Measurements from ENCODE around the gene CEP170. TPM values are rescaled to one million over a fixed set of nuclear protein-coding genes. Genes with fewer than 3 reads are reported as not detected.

Gene CEP170
- total and polyA plus RNA-seq, 2 donors: 40.8 to 48.6 TPM

GRCh38 chr1:243271996-243272395, 16.9 kb upstream of the CEP170 start:
- no peaks in the 10 kb centered on the region for H3K27me3 ChIP-seq (ENCODE audit: control insufficient read depth in 2 of 2, insufficient read depth in 1 of 2, low read length in 1 of 2)
- no peaks in the 10 kb centered on the region for H3K9me3 ChIP-seq (ENCODE audit: control insufficient read depth in 2 of 2, insufficient read depth in 1 of 2, low read length in 1 of 2)
- no peak for DNase-seq (ENCODE audit: low read depth in 6 of 9, low spot score in 9 of 9)
- no peak overlapping the region for H3K27ac ChIP-seq (ENCODE audit: low read depth in 1 of 2, low read length in 1 of 2)
- H3K4me3 ChIP-seq (ENCODE audit: low read length in 2 of 2): no peak overlapping the region
- H3K36me3 ChIP-seq (ENCODE audit: control insufficient read depth in 2 of 2, insufficient read depth in 2 of 2, low read length in 1 of 2): peaks cover 8 to 34% of the 10 kb centered on the region in 2 donors
- 99% methylated on average over 1 of the region's 1 CpG for WGBS
- no peaks in the 10 kb centered on the region for H3K4me1 ChIP-seq (ENCODE audit: control insufficient read depth in 2 of 2, insufficient read depth in 2 of 2, low read length in 2 of 2)

- H3K4me3 ChIP-seq (ENCODE audit: low read length in 2 of 2): no peak overlapping the region
- H3K36me3 ChIP-seq (ENCODE audit: control insufficient read depth in 2 of 2, insufficient read depth in 2 of 2, low read length in 1 of 2): peaks cover 8 to 29% of the 10 kb centered on the region in 2 donors
- DNase-seq (ENCODE audit: low read depth in 6 of 9, low spot score in 9 of 9): no peak
- no peaks in the 10 kb centered on the region for H3K9me3 ChIP-seq (ENCODE audit: control insufficient read depth in 2 of 2, insufficient read depth in 1 of 2, low read length in 1 of 2)
- H3K4me1 ChIP-seq (ENCODE audit: control insufficient read depth in 2 of 2, insufficient read depth in 2 of 2, low read length in 2 of 2): no peaks in the 10 kb centered on the region
- WGBS: 98% methylated on average over 6 of the region's 6 CpGs
- H3K27me3 ChIP-seq (ENCODE audit: control insufficient read depth in 2 of 2, insufficient read depth in 1 of 2, low read length in 1 of 2): no peaks in the 10 kb centered on the region
- H3K27ac ChIP-seq (ENCODE audit: low read depth in 1 of 2, low read length in 1 of 2): no peak overlapping the region
Measured at GRCh38 chr1:243270097-243270864, 15.2 kb upstream of the CEP170 start.

DNA sequence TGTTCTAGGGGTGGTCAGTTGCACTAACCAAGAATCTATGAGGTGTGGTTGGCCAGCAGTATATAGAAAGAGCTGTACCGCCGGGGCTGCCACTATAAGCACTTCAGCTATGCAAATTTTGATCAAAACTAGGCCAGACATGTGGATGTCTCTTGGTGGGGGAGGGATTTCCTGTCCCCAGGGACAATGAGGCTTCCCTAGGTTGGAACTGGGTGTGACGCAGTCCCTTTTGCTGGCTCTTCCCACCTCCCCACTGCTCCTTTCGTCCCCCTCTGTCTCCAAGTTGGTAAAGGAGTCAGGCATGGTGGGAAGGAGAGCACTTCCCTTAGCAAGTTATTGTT, 14.3 kb upstream of the CEP170 start:
- no peaks in the 10 kb centered on the region for H3K9me3 ChIP-seq (ENCODE audit: control insufficient read depth in 2 of 2, insufficient read depth in 1 of 2, low read length in 1 of 2)
- no peak for DNase-seq (ENCODE audit: low read depth in 6 of 9, low spot score in 9 of 9)
- H3K4me3 ChIP-seq (ENCODE audit: low read length in 2 of 2): no peak overlapping the region
- H3K36me3 ChIP-seq (ENCODE audit: control insufficient read depth in 2 of 2, insufficient read depth in 2 of 2, low read length in 1 of 2): peaks cover 3 to 23% of the 10 kb centered on the region in 2 donors
- WGBS: 95% methylated on average over 4 of the region's 4 CpGs
- H3K27ac ChIP-seq (ENCODE audit: low read depth in 1 of 2, low read length in 1 of 2): no peak overlapping the region
- no peaks in the 10 kb centered on the region for H3K27me3 ChIP-seq (ENCODE audit: control insufficient read depth in 2 of 2, insufficient read depth in 1 of 2, low read length in 1 of 2)
- no peaks in the 10 kb centered on the region for H3K4me1 ChIP-seq (ENCODE audit: control insufficient read depth in 2 of 2, insufficient read depth in 2 of 2, low read length in 2 of 2)

DNA sequence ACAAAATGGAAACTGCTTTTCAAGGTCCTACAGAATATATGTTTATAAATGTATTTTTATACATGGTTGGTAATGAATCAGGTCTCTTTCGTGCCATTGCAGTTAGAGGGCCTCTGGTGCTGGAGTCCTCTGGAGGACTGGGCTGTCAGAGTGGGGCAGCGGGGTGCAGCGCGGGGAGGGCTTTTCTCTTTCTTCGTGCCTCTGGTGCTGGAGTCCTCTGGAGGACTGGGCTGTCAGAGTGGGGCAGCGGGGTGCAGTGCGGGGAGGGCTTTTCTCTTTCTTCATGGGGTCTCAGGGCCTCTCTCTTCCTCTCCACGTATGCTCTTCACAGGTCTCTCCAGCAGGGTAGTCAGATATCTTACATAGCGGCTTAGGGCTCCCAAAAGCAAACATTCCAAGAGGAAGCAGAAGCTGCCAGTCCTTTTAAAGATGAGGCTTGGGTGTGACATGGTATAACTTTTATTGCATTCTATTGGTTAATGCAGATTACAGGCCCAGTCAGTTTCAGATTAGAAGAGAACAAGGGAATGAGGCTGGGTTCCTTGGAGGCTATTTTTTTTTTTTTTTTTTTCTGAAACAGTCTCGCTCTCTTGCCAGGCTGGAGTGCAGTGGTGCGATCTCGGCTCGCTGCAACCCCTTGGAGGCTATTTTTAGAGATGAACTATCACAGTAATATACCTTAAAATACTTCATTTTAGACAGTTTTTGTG, 13.8 kb upstream of the CEP170 start:
- Histone ChIP-seq H3K27ac (ENCODE audit: low read depth in 1 of 2, low read length in 1 of 2) (no peak overlapping the region), H3K27me3 (ENCODE audit: control insufficient read depth in 2 of 2, insufficient read depth in 1 of 2, low read length in 1 of 2) (no peaks in the 10 kb centered on the region), H3K4me3 (ENCODE audit: low read length in 2 of 2) (no peak overlapping the region), H3K4me1 (ENCODE audit: control insufficient read depth in 2 of 2, insufficient read depth in 2 of 2, low read length in 2 of 2) (no peaks in the 10 kb centered on the region), H3K36me3 (ENCODE audit: control insufficient read depth in 2 of 2, insufficient read depth in 2 of 2, low read length in 1 of 2) (peaks cover 3 to 18% of the 10 kb centered on the region in 2 donors), H3K9me3 (ENCODE audit: control insufficient read depth in 2 of 2, insufficient read depth in 1 of 2, low read length in 1 of 2) (no peaks in the 10 kb centered on the region)
- DNase-seq (ENCODE audit: low read depth in 6 of 9, low spot score in 9 of 9): no peak
- 95% methylated on average over 13 of the region's 13 CpGs for WGBS

GRCh38 chr1:243267914-243268653, 13.0 kb upstream of the CEP170 start:
- Histone ChIP-seq H3K4me1 (ENCODE audit: control insufficient read depth in 2 of 2, insufficient read depth in 2 of 2, low read length in 2 of 2) (no peaks in the 10 kb centered on the region), H3K27ac (ENCODE audit: low read depth in 1 of 2, low read length in 1 of 2) (peak overlapping the region in 1 of 2 donors; percentile 32), H3K4me3 (ENCODE audit: low read length in 2 of 2) (no peak overlapping the region), H3K36me3 (ENCODE audit: control insufficient read depth in 2 of 2, insufficient read depth in 2 of 2, low read length in 1 of 2) (peaks cover 3 to 13% of the 10 kb centered on the region in 2 donors), H3K9me3 (ENCODE audit: control insufficient read depth in 2 of 2, insufficient read depth in 1 of 2, low read length in 1 of 2) (no peaks in the 10 kb centered on the region), H3K27me3 (ENCODE audit: control insufficient read depth in 2 of 2, insufficient read depth in 1 of 2, low read length in 1 of 2) (no peaks in the 10 kb centered on the region)
- no peak for DNase-seq (ENCODE audit: low read depth in 6 of 9, low spot score in 9 of 9)
- WGBS: 50% methylated on average over 12 of the region's 12 CpGs

DNA sequence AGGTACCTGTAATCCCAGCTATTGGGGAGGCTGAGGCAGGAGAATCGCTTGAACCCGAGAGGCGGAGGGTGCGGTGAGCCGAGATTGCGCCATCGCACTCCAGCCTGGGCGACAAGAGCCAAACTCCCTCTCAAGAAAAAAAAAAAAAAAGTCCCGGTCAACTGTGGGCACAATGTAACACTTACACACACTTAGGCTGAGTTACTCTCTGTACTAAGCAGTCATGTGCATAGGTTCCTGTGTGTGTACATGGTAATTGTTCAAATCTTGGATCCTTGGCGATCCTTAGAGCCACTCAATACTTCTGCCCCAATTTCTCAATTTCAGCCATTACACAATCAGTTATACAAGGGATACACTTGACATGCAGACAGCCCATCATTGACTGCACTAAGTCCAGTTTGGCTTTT, 12.4 kb upstream of the CEP170 start:
- Histone ChIP-seq H3K27me3 (ENCODE audit: control insufficient read depth in 2 of 2, insufficient read depth in 1 of 2, low read length in 1 of 2) (no peaks in the 10 kb centered on the region), H3K4me1 (ENCODE audit: control insufficient read depth in 2 of 2, insufficient read depth in 2 of 2, low read length in 2 of 2) (no peaks in the 10 kb centered on the region), H3K9me3 (ENCODE audit: control insufficient read depth in 2 of 2, insufficient read depth in 1 of 2, low read length in 1 of 2) (no peaks in the 10 kb centered on the region), H3K36me3 (ENCODE audit: control insufficient read depth in 2 of 2, insufficient read depth in 2 of 2, low read length in 1 of 2) (peaks cover 3 to 13% of the 10 kb centered on the region in 2 donors), H3K4me3 (ENCODE audit: low read length in 2 of 2) (no peak overlapping the region), H3K27ac (ENCODE audit: low read depth in 1 of 2, low read length in 1 of 2) (peak overlapping the region in 1 of 2 donors; percentile 32)
- 82% methylated on average over 10 of the region's 10 CpGs for WGBS
- no peak for DNase-seq (ENCODE audit: low read depth in 6 of 9, low spot score in 9 of 9)

GRCh38 chr1:243266231-243266630, 11.2 kb upstream of the CEP170 start:
- Histone ChIP-seq H3K4me1 (ENCODE audit: control insufficient read depth in 2 of 2, insufficient read depth in 2 of 2, low read length in 2 of 2) (no peaks in the 10 kb centered on the region), H3K27ac (ENCODE audit: low read depth in 1 of 2, low read length in 1 of 2) (no peak overlapping the region), H3K36me3 (ENCODE audit: control insufficient read depth in 2 of 2, insufficient read depth in 2 of 2, low read length in 1 of 2) (peaks cover 0 to 7% of the 10 kb centered on the region in 2 donors), H3K4me3 (ENCODE audit: low read length in 2 of 2) (no peak overlapping the region), H3K9me3 (ENCODE audit: control insufficient read depth in 2 of 2, insufficient read depth in 1 of 2, low read length in 1 of 2) (no peaks in the 10 kb centered on the region), H3K27me3 (ENCODE audit: control insufficient read depth in 2 of 2, insufficient read depth in 1 of 2, low read length in 1 of 2) (no peaks in the 10 kb centered on the region)
- 97% methylated on average over 4 of the region's 4 CpGs for WGBS
- DNase-seq (ENCODE audit: low read depth in 6 of 9, low spot score in 9 of 9): no peak

DNA sequence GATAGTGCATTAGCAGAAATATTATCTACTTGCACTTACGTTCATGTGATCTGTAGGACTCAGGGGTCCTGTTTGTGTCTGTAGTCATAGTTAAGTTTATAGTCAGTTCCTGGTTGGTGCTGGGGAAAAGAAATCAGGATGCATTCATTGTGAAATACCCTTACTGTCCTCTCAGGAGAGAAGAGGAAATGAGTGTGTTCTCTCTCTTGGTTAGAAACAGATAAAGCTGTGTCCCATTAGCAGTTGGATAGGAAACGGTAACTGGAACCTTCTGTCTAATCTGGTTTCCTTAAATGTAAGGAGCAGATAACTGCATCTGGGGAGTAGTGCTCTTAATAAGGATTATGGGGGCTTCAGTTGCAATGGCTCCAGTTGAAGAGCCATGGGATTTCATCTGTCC, 9.6 kb upstream of the CEP170 start:
- Histone ChIP-seq H3K27me3 (ENCODE audit: control insufficient read depth in 2 of 2, insufficient read depth in 1 of 2, low read length in 1 of 2) (no peaks in the 10 kb centered on the region), H3K9me3 (ENCODE audit: control insufficient read depth in 2 of 2, insufficient read depth in 1 of 2, low read length in 1 of 2) (no peaks in the 10 kb centered on the region), H3K4me3 (ENCODE audit: low read length in 2 of 2) (no peak overlapping the region), H3K4me1 (ENCODE audit: control insufficient read depth in 2 of 2, insufficient read depth in 2 of 2, low read length in 2 of 2) (no peaks in the 10 kb centered on the region), H3K36me3 (ENCODE audit: control insufficient read depth in 2 of 2, insufficient read depth in 2 of 2, low read length in 1 of 2) (peaks cover 0 to 3% of the 10 kb centered on the region in 2 donors), H3K27ac (ENCODE audit: low read depth in 1 of 2, low read length in 1 of 2) (no peak overlapping the region)
- no peak for DNase-seq (ENCODE audit: low read depth in 6 of 9, low spot score in 9 of 9)
- WGBS: 59% methylated on average over 2 of the region's 2 CpGs

- Histone ChIP-seq H3K4me3 (ENCODE audit: low read length in 2 of 2) (no peak overlapping the region), H3K27me3 (ENCODE audit: control insufficient read depth in 2 of 2, insufficient read depth in 1 of 2, low read length in 1 of 2) (no peaks in the 10 kb centered on the region), H3K36me3 (ENCODE audit: control insufficient read depth in 2 of 2, insufficient read depth in 2 of 2, low read length in 1 of 2) (no peaks in the 10 kb centered on the region), H3K27ac (ENCODE audit: low read depth in 1 of 2, low read length in 1 of 2) (no peak overlapping the region), H3K4me1 (ENCODE audit: control insufficient read depth in 2 of 2, insufficient read depth in 2 of 2, low read length in 2 of 2) (peaks cover 2 to 3% of the 10 kb centered on the region in 2 donors), H3K9me3 (ENCODE audit: control insufficient read depth in 2 of 2, insufficient read depth in 1 of 2, low read length in 1 of 2) (no peaks in the 10 kb centered on the region)
- 100% methylated on average over 1 of the region's 1 CpG for WGBS
- DNase-seq (ENCODE audit: low read depth in 6 of 9, low spot score in 9 of 9): no peak
Measured at GRCh38 chr1:243261390-243261789, 6.3 kb upstream of the CEP170 start.
